Muscle of back (tissue), 11 donors: ENCODE data around the gene TMEM132C. TPM values are rescaled to one million over a fixed set of nuclear protein-coding genes. Genes with fewer than 3 reads are reported as not detected.
A peak's percentile ranks its signal among the peaks of the same experiment; 100 is the strongest.

Experiments used
- DNase-seq, 3 donors: peaks; one replicate each; pipeline versions ENCODE4 v3.0.0 to v3.0.0-alpha.2; 2013
- polyA plus RNA-seq, 10 donors: library from polyadenylated mRNA; unstranded; fragments of 120-200 nt; gene quantifications; one replicate each; pipeline ENCODE4 v1.2.1, GENCODE V29; 2013; ENCODE audit not compliant: insufficient read length in 10 of 10

Gene TMEM132C
- polyA plus RNA-seq, 10 donors = 1.9 to 29.1 (median 4.1) TPM

GRCh38 chr12:128606970-128607369 is 340.0 kb downstream of the TMEM132C start:
- DNase-seq = no peak

GRCh38 chr12:128607641-128608040 is 340.7 kb downstream of the TMEM132C start:
- DNase-seq = no peak

GRCh38 chr12:128609861-128610260 is 342.9 kb downstream of the TMEM132C start:
- no peak for DNase-seq

GRCh38 chr12:128611736-128612135 is 344.8 kb downstream of the TMEM132C start:
- DNase-seq = no peak

- DNase-seq = no peak
These were observed 345.3 kb downstream of the TMEM132C start for GRCh38 chr12:128612150-128612850.

GRCh38 chr12:128613837-128614590 is 347.0 kb downstream of the TMEM132C start:
- no peak for DNase-seq

GRCh38 chr12:128617304-128617833 is 350.4 kb downstream of the TMEM132C start:
- DNase-seq = no peak

GRCh38 chr12:128619263-128619662 is 352.3 kb downstream of the TMEM132C start:
- DNase-seq = no peak

GRCh38 chr12:128621304-128621703 is 354.3 kb downstream of the TMEM132C start:
- no peak for DNase-seq

GRCh38 chr12:128623748-128624147 is 356.8 kb downstream of the TMEM132C start:
- DNase-seq = no peak

GRCh38 chr12:128626808-128627320 is 359.9 kb downstream of the TMEM132C start:
- DNase-seq = no peak

GRCh38 chr12:128627659-128628058 is 360.7 kb downstream of the TMEM132C start:
- no peak for DNase-seq

- no peak for DNase-seq
These were observed 363.0 kb downstream of the TMEM132C start for GRCh38 chr12:128629979-128630378.

- DNase-seq = no peak
These were observed 371.0 kb downstream of the TMEM132C start for GRCh38 chr12:128637642-128638606.

GRCh38 chr12:128639089-128639488 is 372.1 kb downstream of the TMEM132C start:
- DNase-seq = no peak

GRCh38 chr12:128643155-128643554 is 376.2 kb downstream of the TMEM132C start:
- DNase-seq = peak; percentile 16 to 73 (median 40)

- peak in 1 of 3 donors; percentile 14 for DNase-seq
These were observed 377.8 kb downstream of the TMEM132C start for GRCh38 chr12:128644664-128645296.

- DNase-seq = peak in 1 of 3 donors; percentile 12
These were observed 382.9 kb downstream of the TMEM132C start for GRCh38 chr12:128649902-128650301.

GRCh38 chr12:128652136-128652751 is 385.3 kb downstream of the TMEM132C start:
- no peak for DNase-seq

- no peak for DNase-seq
These were observed 387.5 kb downstream of the TMEM132C start for GRCh38 chr12:128654468-128654867.

- DNase-seq = no peak
These were observed 390.4 kb downstream of the TMEM132C start for GRCh38 chr12:128657378-128657777.
